ENCODE results near the gene AIG1.

AIG1 gene

GRCh38 chr6:143169440-143169839, 108.8 kb downstream of the AIG1 start:
- DNase-seq = no peak

- no peak for DNase-seq
Measured at GRCh38 chr6:143174516-143174915, 113.8 kb downstream of the AIG1 start.

GRCh38 chr6:143174951-143175350, 114.3 kb downstream of the AIG1 start:
- DNase-seq = no peak

- DNase-seq = no peak
Measured at GRCh38 chr6:143176090-143177021, 115.7 kb downstream of the AIG1 start.

GRCh38 chr6:143177706-143178105, 117.0 kb downstream of the AIG1 start:
- DNase-seq = no peak

- DNase-seq = no peak
Measured at GRCh38 chr6:143179096-143179495, 118.4 kb downstream of the AIG1 start.

GRCh38 chr6:143179901-143180612, 119.4 kb downstream of the AIG1 start:
- DNase-seq = no peak

- no peak for DNase-seq
Measured at GRCh38 chr6:143180826-143181225, 120.1 kb downstream of the AIG1 start.

GRCh38 chr6:143183666-143184065, 123.0 kb downstream of the AIG1 start:
- no peak for DNase-seq

- no peak for DNase-seq
Measured at GRCh38 chr6:143185288-143185687, 124.6 kb downstream of the AIG1 start.

GRCh38 chr6:143187238-143187923, 126.7 kb downstream of the AIG1 start:
- no peak for DNase-seq

GRCh38 chr6:143188292-143188691, 127.6 kb downstream of the AIG1 start:
- DNase-seq = no peak

- no peak for DNase-seq
Measured at GRCh38 chr6:143191361-143191760, 130.7 kb downstream of the AIG1 start.

GRCh38 chr6:143192766-143193165, 132.1 kb downstream of the AIG1 start:
- no peak for DNase-seq

GRCh38 chr6:143193571-143194094, 132.9 kb downstream of the AIG1 start:
- no peak for DNase-seq

- no peak for DNase-seq
Measured at GRCh38 chr6:143194095-143194589, 133.5 kb downstream of the AIG1 start.

GRCh38 chr6:143195349-143195845, 134.7 kb downstream of the AIG1 start:
- no peak for DNase-seq

GRCh38 chr6:143196525-143197225, 136.0 kb downstream of the AIG1 start:
- no peak for DNase-seq

- DNase-seq = no peak
Measured at GRCh38 chr6:143197377-143197776, 136.7 kb downstream of the AIG1 start.

- DNase-seq = no peak
Measured at GRCh38 chr6:143198312-143198711, 137.6 kb downstream of the AIG1 start.

- DNase-seq = no peak
Measured at GRCh38 chr6:143199291-143199690, 138.6 kb downstream of the AIG1 start.

- DNase-seq = no peak
Measured at GRCh38 chr6:143200167-143200770, 139.6 kb downstream of the AIG1 start.
